GM23248 (cell line): ENCODE results near the gene UGT2B7.
"Not testable (repeated sequence)": the region's sequence is repeated elsewhere in the genome, so short reads cannot be mapped to it uniquely, and the experiment has no call there.

Experiments used
- EZH2 ChIP-seq: fragments of 200-600 bp; sonication (generic); IDR thresholded peaks from 2 replicates; pipeline ENCODE4 v1.6.1; 2018; ENCODE audit warnings: antibody characterized with exemption, mild to moderate bottlenecking; ENCODE audit not compliant: insufficient read depth, poor library complexity, severe bottlenecking
- EZH2phosphoT487 ChIP-seq: fragments of 200-600 bp; sonication (generic); IDR thresholded peaks from 2 replicates; pipeline ENCODE4 v1.6.1; 2018; ENCODE audit warnings: antibody characterized with exemption, moderate library complexity, mild to moderate bottlenecking, low read depth; ENCODE audit not compliant: insufficient read depth

- TF ChIP-seq EZH2phosphoT487, EZH2: not testable (repeated sequence)
Measured at GRCh38 chr4:69102668-69103067, 6.4 kb downstream of the UGT2B7 start.
